ENCODE data around the gene TNFRSF11A. TPM values are rescaled to one million over a fixed set of nuclear protein-coding genes. Genes with fewer than 3 reads are reported as not detected.

The TNFRSF11A gene
- 1.6 TPM for total RNA-seq
- long read RNA-seq, partial matches to known transcripts, result 0 of 1 reads
- long read RNA-seq, other reads (novel, unspliced or antisense), result 1 of 1 reads

- Histone ChIP-seq H3K4me3 (peak within 1 kb of the TSS; percentile 68), H3K27me3 (ENCODE audit: low read depth) (peaks cover 87% of the 10 kb centered on the region), H3K27ac (replicated peaks) (no peak within 1 kb of the TSS), H3K4me1 (peaks cover 49% of the 10 kb centered on the region), H3K9me3 (replicated peaks) (no peaks in the 10 kb centered on the region), H3K36me3 (no peaks in the 10 kb centered on the region)
- TF ChIP-seq, protein P1, sequence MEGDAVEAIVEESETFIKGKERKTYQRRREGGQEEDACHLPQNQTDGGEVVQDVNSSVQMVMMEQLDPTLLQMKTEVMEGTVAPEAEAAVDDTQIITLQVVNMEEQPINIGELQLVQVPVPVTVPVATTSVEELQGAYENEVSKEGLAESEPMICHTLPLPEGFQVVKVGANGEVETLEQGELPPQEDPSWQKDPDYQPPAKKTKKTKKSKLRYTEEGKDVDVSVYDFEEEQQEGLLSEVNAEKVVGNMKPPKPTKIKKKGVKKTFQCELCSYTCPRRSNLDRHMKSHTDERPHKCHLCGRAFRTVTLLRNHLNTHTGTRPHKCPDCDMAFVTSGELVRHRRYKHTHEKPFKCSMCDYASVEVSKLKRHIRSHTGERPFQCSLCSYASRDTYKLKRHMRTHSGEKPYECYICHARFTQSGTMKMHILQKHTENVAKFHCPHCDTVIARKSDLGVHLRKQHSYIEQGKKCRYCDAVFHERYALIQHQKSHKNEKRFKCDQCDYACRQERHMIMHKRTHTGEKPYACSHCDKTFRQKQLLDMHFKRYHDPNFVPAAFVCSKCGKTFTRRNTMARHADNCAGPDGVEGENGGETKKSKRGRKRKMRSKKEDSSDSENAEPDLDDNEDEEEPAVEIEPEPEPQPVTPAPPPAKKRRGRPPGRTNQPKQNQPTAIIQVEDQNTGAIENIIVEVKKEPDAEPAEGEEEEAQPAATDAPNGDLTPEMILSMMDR (IDR thresholded peaks at IDR 0.05; ENCODE audit: borderline replicate concordance), result peak; percentile 38
- intact Hi-C loops (cut with micrococcal nuclease), result no loop called here
- peak; percentile 33 for DNase-seq
Observed at GRCh38 chr18:62324917-62325805, at the start of gene TNFRSF11A. TNFRSF11A (plus strand) TSS chr18:62325310; CDS start chr18:62325353, 43 bp downstream.

DNA sequence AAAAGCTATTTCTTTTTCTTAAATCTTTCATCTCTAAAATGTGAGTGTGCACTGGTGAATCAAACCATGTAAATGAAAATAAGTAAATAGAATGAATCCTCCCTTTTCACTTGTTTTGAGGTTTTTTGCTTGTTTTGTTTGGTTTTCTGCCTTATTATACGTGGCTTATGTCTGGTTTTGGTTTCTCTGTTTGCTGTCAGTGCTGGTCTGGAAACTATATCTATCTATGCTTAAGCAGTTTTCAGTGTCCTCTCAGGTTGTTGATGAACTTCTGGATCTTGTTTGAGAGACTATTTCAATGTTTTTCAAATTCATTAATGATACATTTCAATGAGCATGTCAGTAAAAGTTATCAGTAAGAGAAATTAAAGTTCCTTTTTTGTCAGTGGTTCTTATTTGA lies 48.1 kb upstream of the TNFRSF11A start:
- H3K27me3 ChIP-seq (ENCODE audit: low read depth), result no peaks in the 10 kb centered on the region
- intact Hi-C loops (cut with micrococcal nuclease), result no loop called here
- no peaks in the 10 kb centered on the region for H3K9me3 ChIP-seq (replicated peaks)
- H3K36me3 ChIP-seq, result peaks cover 35% of the 10 kb centered on the region
- H3K4me3 ChIP-seq, result no peak overlapping the region
- no peak for DNase-seq
- TF ChIP-seq, protein P1 (IDR thresholded peaks at IDR 0.05; ENCODE audit: borderline replicate concordance), result no peak
- H3K4me1 ChIP-seq, result peaks cover 19% of the 10 kb centered on the region
- H3K27ac ChIP-seq (replicated peaks), result no peak overlapping the region

- intact Hi-C loops (cut with micrococcal nuclease), result no loop called here
- H3K36me3 ChIP-seq, result peaks cover 39% of the 10 kb centered on the region
Observed at GRCh38 chr18:62279561-62279960, 45.5 kb upstream of the TNFRSF11A start.

GRCh38 chr18:62280058-62280457 lies 45.1 kb upstream of the TNFRSF11A start:
- Histone ChIP-seq H3K27me3 (ENCODE audit: low read depth) (no peaks in the 10 kb centered on the region), H3K27ac (replicated peaks) (no peak overlapping the region), H3K9me3 (replicated peaks) (no peaks in the 10 kb centered on the region), H3K4me1 (peaks cover 30% of the 10 kb centered on the region), H3K4me3 (no peak overlapping the region), H3K36me3 (peaks cover 34% of the 10 kb centered on the region)
- intact Hi-C loops (cut with micrococcal nuclease), result no loop called here
- DNase-seq, result no peak
- TF ChIP-seq, protein P1 (IDR thresholded peaks at IDR 0.05; ENCODE audit: borderline replicate concordance), result no peak

More at GRCh38 chr18:62279561-62279960, 45.5 kb upstream of the TNFRSF11A start:
- TF ChIP-seq, protein P1 (IDR thresholded peaks at IDR 0.05; ENCODE audit: borderline replicate concordance), result no peak
- Histone ChIP-seq H3K9me3 (replicated peaks) (no peaks in the 10 kb centered on the region), H3K27ac (replicated peaks) (no peak overlapping the region), H3K4me1 (peaks cover 30% of the 10 kb centered on the region), H3K4me3 (no peak overlapping the region), H3K27me3 (ENCODE audit: low read depth) (no peaks in the 10 kb centered on the region)
- DNase-seq, result no peak

DNA sequence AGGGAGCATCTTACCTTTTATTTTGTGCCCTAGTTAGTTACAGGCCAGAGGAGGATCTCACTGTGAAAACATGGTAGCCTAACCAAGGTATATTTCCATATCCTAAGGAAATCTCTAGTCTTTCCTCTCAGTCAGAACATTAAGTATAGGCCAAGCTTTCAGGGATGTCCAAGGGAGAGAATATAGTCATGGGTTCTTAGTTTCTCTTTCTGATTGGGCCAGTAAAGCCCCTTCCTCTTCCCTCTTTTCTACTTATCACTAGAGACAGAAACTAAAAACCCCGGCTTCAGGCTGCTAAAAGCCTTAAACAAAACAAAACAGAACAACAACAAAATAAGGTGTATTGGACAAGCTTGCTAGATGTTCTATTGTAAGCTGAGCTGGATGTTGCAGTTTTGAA lies 44.3 kb upstream of the TNFRSF11A start:
- H3K27ac ChIP-seq (replicated peaks), result peak overlapping the region; percentile 1
- TF ChIP-seq, protein P1 (IDR thresholded peaks at IDR 0.05; ENCODE audit: borderline replicate concordance), result no peak
- intact Hi-C loops (cut with micrococcal nuclease), result no loop called here

More for the DNA sequence above, 44.3 kb upstream of the TNFRSF11A start:
- no peak for DNase-seq
- no peaks in the 10 kb centered on the region for H3K27me3 ChIP-seq (ENCODE audit: low read depth)
- peaks cover 30% of the 10 kb centered on the region for H3K36me3 ChIP-seq
- no peak overlapping the region for H3K4me3 ChIP-seq
- H3K4me1 ChIP-seq, result peaks cover 30% of the 10 kb centered on the region
- no peaks in the 10 kb centered on the region for H3K9me3 ChIP-seq (replicated peaks)

All from left ventricle myocardium inferior (tissue), 1 donor.